Central memory CD8-positive, alpha-beta T cell (primary cell): Measurements from ENCODE around the gene GPR107.

Source experiments
- ATAC-seq: fragments of 150-1000 bp; cut with Tn5 transposase; replicated peaks from 2 replicates; pipeline ENCODE4 v1.10.0; 2022; ENCODE audit warnings: mild to moderate bottlenecking, moderate FRiP score, moderate number of reproducible peaks; ENCODE audit not compliant: poor library complexity, severe bottlenecking; ENCODE audit errors: extremely low read depth
- DNase-seq, 2 donors: peaks; one replicate each; pipeline ENCODE4 v3.0.0; 2021; ENCODE audit warnings: low spot score in 2 of 2
- H3K27ac Mint-ChIP-seq: one replicate; pipeline ENCODE4 v1.8.0; 2022; ENCODE audit warnings: low read depth, mild to moderate bottlenecking, moderate library complexity, mixed read lengths
- H3K27me3 Mint-ChIP-seq: one replicate; pipeline ENCODE4 v1.8.0; 2022; ENCODE audit warnings: mixed read lengths
- H3K36me3 Mint-ChIP-seq: one replicate; pipeline ENCODE4 v1.8.0; 2022; ENCODE audit warnings: mild to moderate bottlenecking, moderate library complexity, mixed read lengths; ENCODE audit not compliant: insufficient read depth
- H3K4me1 Mint-ChIP-seq: one replicate; pipeline ENCODE4 v1.8.0; 2022; ENCODE audit warnings: mixed read lengths
- H3K4me3 Mint-ChIP-seq: one replicate; pipeline ENCODE4 v1.8.0; 2022; ENCODE audit warnings: mild to moderate bottlenecking, moderate library complexity, mixed read lengths
- H3K9me3 Mint-ChIP-seq: one replicate; pipeline ENCODE4 v1.8.0; 2022; ENCODE audit warnings: mixed read lengths

The GPR107 gene

GRCh38 chr9:130155647-130156046 is 101.9 kb downstream of the GPR107 start:
- Mint-ChIP-seq H3K4me3 (no peak overlapping the region), H3K27ac (no peak overlapping the region), H3K9me3 (no peaks in the 10 kb centered on the region), H3K27me3 (no peaks in the 10 kb centered on the region), H3K36me3 (peaks cover 2% of the 10 kb centered on the region), H3K4me1 (no peaks in the 10 kb centered on the region)
- ATAC-seq (no peak), DNase-seq (no peak)

- no peak overlapping the region for H3K27ac Mint-ChIP-seq
- DNase-seq = no peak
- no peaks in the 10 kb centered on the region for H3K9me3 Mint-ChIP-seq
- no peaks in the 10 kb centered on the region for H3K27me3 Mint-ChIP-seq
- H3K36me3 Mint-ChIP-seq = peaks cover 2% of the 10 kb centered on the region
- H3K4me1 Mint-ChIP-seq = no peaks in the 10 kb centered on the region
- ATAC-seq = no peak
- no peak overlapping the region for H3K4me3 Mint-ChIP-seq
These were observed 103.0 kb downstream of the GPR107 start for GRCh38 chr9:130156672-130157071.

GRCh38 chr9:130157079-130157478 is 103.4 kb downstream of the GPR107 start:
- H3K4me3 Mint-ChIP-seq = no peak overlapping the region
- DNase-seq (no peak), ATAC-seq (no peak)
- no peaks in the 10 kb centered on the region for H3K4me1 Mint-ChIP-seq
- H3K9me3 Mint-ChIP-seq = no peaks in the 10 kb centered on the region
- peaks cover 2% of the 10 kb centered on the region for H3K36me3 Mint-ChIP-seq
- H3K27me3 Mint-ChIP-seq = no peaks in the 10 kb centered on the region
- no peak overlapping the region for H3K27ac Mint-ChIP-seq

- DNase-seq = no peak
- Mint-ChIP-seq H3K27me3 (no peaks in the 10 kb centered on the region), H3K9me3 (no peaks in the 10 kb centered on the region), H3K4me3 (no peak overlapping the region), H3K36me3 (peaks cover 2% of the 10 kb centered on the region), H3K27ac (no peak overlapping the region), H3K4me1 (no peaks in the 10 kb centered on the region)
- ATAC-seq = no peak
These were observed 104.3 kb downstream of the GPR107 start for GRCh38 chr9:130158001-130158400.

GRCh38 chr9:130159057-130159456 is 105.4 kb downstream of the GPR107 start:
- no peak overlapping the region for H3K4me3 Mint-ChIP-seq

GRCh38 chr9:130159915-130160670 is 106.4 kb downstream of the GPR107 start:
- no peaks in the 10 kb centered on the region for H3K9me3 Mint-ChIP-seq
- no peak overlapping the region for H3K27ac Mint-ChIP-seq
- no peak for ATAC-seq
- peaks cover 2% of the 10 kb centered on the region for H3K36me3 Mint-ChIP-seq
- H3K4me1 Mint-ChIP-seq = no peaks in the 10 kb centered on the region
- no peak for DNase-seq
- no peak overlapping the region for H3K4me3 Mint-ChIP-seq
- no peaks in the 10 kb centered on the region for H3K27me3 Mint-ChIP-seq

More at GRCh38 chr9:130159057-130159456, 105.4 kb downstream of the GPR107 start:
- Mint-ChIP-seq H3K4me1 (no peaks in the 10 kb centered on the region), H3K27me3 (no peaks in the 10 kb centered on the region), H3K9me3 (no peaks in the 10 kb centered on the region), H3K27ac (no peak overlapping the region), H3K36me3 (peaks cover 2% of the 10 kb centered on the region)
- ATAC-seq (no peak), DNase-seq (no peak)

- H3K36me3 Mint-ChIP-seq = peaks cover 4% of the 10 kb centered on the region
- H3K27ac Mint-ChIP-seq = no peak overlapping the region
- no peak for DNase-seq
- ATAC-seq = no peak
- no peaks in the 10 kb centered on the region for H3K9me3 Mint-ChIP-seq
- no peak overlapping the region for H3K4me3 Mint-ChIP-seq
- no peaks in the 10 kb centered on the region for H3K27me3 Mint-ChIP-seq
- H3K4me1 Mint-ChIP-seq = no peaks in the 10 kb centered on the region
These were observed 107.3 kb downstream of the GPR107 start for GRCh38 chr9:130160862-130161470.

- ATAC-seq = no peak
- DNase-seq = no peak
- Mint-ChIP-seq H3K4me3 (no peak overlapping the region), H3K4me1 (peaks cover 11% of the 10 kb centered on the region), H3K9me3 (no peaks in the 10 kb centered on the region), H3K27ac (no peak overlapping the region), H3K27me3 (peaks cover 2% of the 10 kb centered on the region), H3K36me3 (peaks cover 2% of the 10 kb centered on the region)
These were observed 111.9 kb downstream of the GPR107 start for GRCh38 chr9:130165579-130165978.

- peaks cover 2% of the 10 kb centered on the region for H3K36me3 Mint-ChIP-seq
- H3K4me3 Mint-ChIP-seq = no peak overlapping the region
- H3K4me1 Mint-ChIP-seq = peaks cover 11% of the 10 kb centered on the region
- no peaks in the 10 kb centered on the region for H3K9me3 Mint-ChIP-seq
- ATAC-seq = no peak
- DNase-seq = no peak
- no peak overlapping the region for H3K27ac Mint-ChIP-seq
- H3K27me3 Mint-ChIP-seq = peaks cover 10% of the 10 kb centered on the region
These were observed 112.7 kb downstream of the GPR107 start for GRCh38 chr9:130166399-130166798.

GRCh38 chr9:130167927-130168326 is 114.2 kb downstream of the GPR107 start:
- Mint-ChIP-seq H3K4me1 (peaks cover 11% of the 10 kb centered on the region), H3K27me3 (peaks cover 11% of the 10 kb centered on the region), H3K36me3 (peaks cover 2% of the 10 kb centered on the region), H3K27ac (no peak overlapping the region), H3K9me3 (no peaks in the 10 kb centered on the region), H3K4me3 (no peak overlapping the region)
- DNase-seq (no peak), ATAC-seq (no peak)

- H3K4me1 Mint-ChIP-seq = peaks cover 11% of the 10 kb centered on the region
- no peak for ATAC-seq
- no peak overlapping the region for H3K27ac Mint-ChIP-seq
- no peaks in the 10 kb centered on the region for H3K9me3 Mint-ChIP-seq
- no peak for DNase-seq
- H3K36me3 Mint-ChIP-seq = peaks cover 4% of the 10 kb centered on the region
- peak overlapping the region; percentile 67 for H3K4me3 Mint-ChIP-seq
- H3K27me3 Mint-ChIP-seq = peaks cover 22% of the 10 kb centered on the region
These were observed 117.8 kb downstream of the GPR107 start for GRCh38 chr9:130171226-130172148.

GRCh38 chr9:130172161-130172857 is 118.6 kb downstream of the GPR107 start, which contains the start of gene NCS1:
NCS1 (plus strand) TSS chr9:130172404; CDS start chr9:130172664, 260 bp downstream.
- peaks cover 22% of the 10 kb centered on the region for H3K27me3 Mint-ChIP-seq
- peaks cover 4% of the 10 kb centered on the region for H3K36me3 Mint-ChIP-seq
- peak within 1 kb of the TSS; percentile 67 for H3K4me3 Mint-ChIP-seq
- H3K4me1 Mint-ChIP-seq = peaks cover 6% of the 10 kb centered on the region
- H3K27ac Mint-ChIP-seq = no peak within 1 kb of the TSS
- ATAC-seq (peak; percentile 56), DNase-seq (no peak)
- H3K9me3 Mint-ChIP-seq = no peaks in the 10 kb centered on the region
